Common myeloid progenitor, CD34-positive (primary cell): ENCODE measurements around the gene FRRS1L.

Experiments
- CTCF ChIA-PET: fragments of 350-600 bp; sonication (Branson Sonifier 250); formaldehyde crosslinking; loops from one replicate; lab custom pipeline; 2021; ENCODE audit warnings: antibody characterized with exemption; lab: Charles Lee
- POLR2A ChIA-PET: fragments of 350-600 bp; sonication (Branson Sonifier 250); formaldehyde crosslinking; loops from one replicate; lab custom pipeline; 2021; ENCODE audit warnings: antibody characterized with exemption; lab: Charles Lee
- DNase-seq, 3 donors: peaks; one replicate each; pipeline versions ENCODE4 v3.0.0 to v3.0.0-alpha.2; 2013
- H3K27ac ChIP-seq, 2 experiments: 1 replicate in 1 of 2; 2 replicates in 1 of 2; pipeline ENCODE4 v1.7.0; 2013; ENCODE audit warnings: inconsistent platforms in 2 of 2, low read length in 2 of 2, mild to moderate bottlenecking in 2 of 2, low read depth in 1 of 2, moderate library complexity in 1 of 2; ENCODE audit not compliant: severe bottlenecking in 2 of 2, insufficient read depth in 1 of 2, poor library complexity in 1 of 2
- H3K27me3 ChIP-seq, 5 experiments: replicated peaks in 2 of 5; 1 replicate in 3 of 5; 2 replicates in 2 of 5; pipeline versions ENCODE4 v1.6.1 to v1.7.0; 2013; ENCODE audit warnings: low read length in 4 of 5, mild to moderate bottlenecking in 2 of 5, moderate library complexity in 2 of 5, inconsistent platforms in 1 of 5; ENCODE audit not compliant: insufficient read depth in 5 of 5, control insufficient read depth in 4 of 5
- H3K36me3 ChIP-seq, 4 experiments: 1 replicate in 2 of 4; 2 replicates in 2 of 4; pipeline versions ENCODE4 v1.6.1 to v1.7.0; 2013; ENCODE audit warnings: low read length in 3 of 4, control low read depth in 1 of 4, mild to moderate bottlenecking in 1 of 4; ENCODE audit not compliant: control insufficient read depth in 4 of 4, insufficient read depth in 4 of 4
- H3K4me1 ChIP-seq, 4 experiments: 1 replicate in 3 of 4; 2 replicates in 1 of 4; pipeline versions ENCODE4 v1.6.1 to v1.7.1; 2013; ENCODE audit warnings: low read length in 3 of 4, mild to moderate bottlenecking in 3 of 4, control low read depth in 1 of 4, inconsistent platforms in 1 of 4, moderate library complexity in 1 of 4; ENCODE audit not compliant: control insufficient read depth in 4 of 4, insufficient read depth in 4 of 4; ENCODE audit errors: control extremely low read depth in 1 of 4
- H3K4me3 ChIP-seq, 7 experiments: 1 replicate in 4 of 7; 2 replicates in 3 of 7; pipeline versions ENCODE4 v1.5.1 to v1.7.0; 2013; ENCODE audit warnings: mild to moderate bottlenecking in 7 of 7, low read length in 6 of 7, moderate library complexity in 6 of 7, inconsistent platforms in 2 of 7, low read depth in 2 of 7, control low read depth in 1 of 7; ENCODE audit not compliant: insufficient read depth in 4 of 7, control insufficient read depth in 1 of 7; ENCODE audit errors: extremely low read depth in 1 of 7
- H3K9me3 ChIP-seq, 5 experiments: 1 replicate in 4 of 5; 2 replicates in 1 of 5; pipeline versions ENCODE4 v1.6.1 to v1.7.1; 2013; ENCODE audit warnings: low read length in 4 of 5, mild to moderate bottlenecking in 2 of 5, inconsistent platforms in 1 of 5, low read depth in 1 of 5, moderate library complexity in 1 of 5; ENCODE audit not compliant: control insufficient read depth in 4 of 5, insufficient read depth in 2 of 5; ENCODE audit errors: control extremely low read depth in 1 of 5
- WGBS: methylation state at CpG from one replicate; pipeline ENCODE4 v1.1.5; 2013; ENCODE audit not compliant: insufficient coverage; 5-methylcytosine and 5-hydroxymethylcytosine counted together

Gene FRRS1L

GRCh38 chr9:109190151-109190550 is 23.1 kb upstream of the FRRS1L start:
- H3K4me3 ChIP-seq = no peak overlapping the region
- no peaks in the 10 kb centered on the region for H3K4me1 ChIP-seq
- no peaks in the 10 kb centered on the region for H3K36me3 ChIP-seq
- ChIA-PET CTCF (no interaction called here), POLR2A (no interaction called here)
- H3K27ac ChIP-seq = no peak overlapping the region
- WGBS = 10% methylated on average over 1 of the region's 1 CpG
- peaks cover 0 to 48% (median 11%) of the 10 kb centered on the region in 5 experiments for H3K27me3 ChIP-seq
- DNase-seq = no peak
- no peaks in the 10 kb centered on the region for H3K9me3 ChIP-seq

- 91% methylated on average over 9 of the region's 9 CpGs for WGBS
Observed at GRCh38 chr9:109186857-109187520, 19.9 kb upstream of the FRRS1L start.

GRCh38 chr9:109182940-109183798 is 16.1 kb upstream of the FRRS1L start:
- no peaks in the 10 kb centered on the region for H3K4me1 ChIP-seq
- CTCF ChIA-PET = interaction anchor here (0.7 to 1.5 kb wide), 4 partner anchors 9 to 58 kb away, joined by 3 to 8 read pairs (median 3); no protein-coding TSS in a partner anchor
- peak; percentile 14 to 27 (median 19) for DNase-seq

More at GRCh38 chr9:109186857-109187520, 19.9 kb upstream of the FRRS1L start:
- Histone ChIP-seq H3K9me3 (no peaks in the 10 kb centered on the region), H3K36me3 (no peaks in the 10 kb centered on the region), H3K4me3 (no peak overlapping the region), H3K4me1 (no peaks in the 10 kb centered on the region), H3K27me3 (peaks cover 0 to 38% (median 6%) of the 10 kb centered on the region in 5 experiments), H3K27ac (no peak overlapping the region)
- ChIA-PET POLR2A (no interaction called here), CTCF (interaction anchor here (1.4 kb wide), 1 partner anchor 19 kb away, joined by 4 read pairs; no protein-coding TSS in a partner anchor)
- DNase-seq = no peak

GRCh38 chr9:109182550-109182939 is 15.5 kb upstream of the FRRS1L start:
- WGBS = 96% methylated on average over 9 of the region's 9 CpGs

More at GRCh38 chr9:109182940-109183798, 16.1 kb upstream of the FRRS1L start:
- H3K4me3 ChIP-seq = no peak overlapping the region
- no peak overlapping the region for H3K27ac ChIP-seq
- POLR2A ChIA-PET = no interaction called here
- no peaks in the 10 kb centered on the region for H3K9me3 ChIP-seq
- WGBS = 81% methylated on average over 13 of the region's 13 CpGs
- H3K36me3 ChIP-seq = no peaks in the 10 kb centered on the region
- H3K27me3 ChIP-seq = peaks cover 0 to 29% (median 12%) of the 10 kb centered on the region in 5 experiments

GRCh38 chr9:109181284-109181683 is 14.2 kb upstream of the FRRS1L start:
- Histone ChIP-seq H3K36me3 (no peaks in the 10 kb centered on the region), H3K27me3 (peaks cover 0 to 22% (median 12%) of the 10 kb centered on the region in 5 experiments), H3K27ac (no peak overlapping the region), H3K9me3 (no peaks in the 10 kb centered on the region), H3K4me1 (no peaks in the 10 kb centered on the region), H3K4me3 (no peak overlapping the region)
- no peak for DNase-seq
- ChIA-PET POLR2A (no interaction called here), CTCF (interaction anchor here (0.7 kb wide), 1 partner anchor 13 kb away, joined by 3 read pairs; no protein-coding TSS in a partner anchor)
- WGBS = no CpG with 5 or more reads among the region's 1 CpG

More at GRCh38 chr9:109182550-109182939, 15.5 kb upstream of the FRRS1L start:
- Histone ChIP-seq H3K27ac (no peak overlapping the region), H3K27me3 (peaks cover 0 to 26% (median 12%) of the 10 kb centered on the region in 5 experiments), H3K4me3 (no peak overlapping the region), H3K36me3 (no peaks in the 10 kb centered on the region), H3K4me1 (no peaks in the 10 kb centered on the region), H3K9me3 (no peaks in the 10 kb centered on the region)
- DNase-seq = no peak
- POLR2A ChIA-PET = no interaction called here
- CTCF ChIA-PET = no interaction called here

- Histone ChIP-seq H3K27me3 (peaks cover 0 to 12% (median 9%) of the 10 kb centered on the region in 5 experiments), H3K36me3 (no peaks in the 10 kb centered on the region), H3K9me3 (no peaks in the 10 kb centered on the region), H3K4me1 (no peaks in the 10 kb centered on the region), H3K4me3 (no peak overlapping the region), H3K27ac (no peak overlapping the region)
- POLR2A ChIA-PET = no interaction called here
- CTCF ChIA-PET = no interaction called here
- DNase-seq = no peak
- 92% methylated on average over 9 of the region's 9 CpGs for WGBS
Observed at GRCh38 chr9:109179801-109180523, 12.9 kb upstream of the FRRS1L start.
